A549 (cell line): ENCODE data around the gene CETP. TPM values are rescaled to one million over a fixed set of nuclear protein-coding genes. Genes with fewer than 3 reads are reported as not detected.
"Not testable (repeated sequence)": the region's sequence is repeated elsewhere in the genome, so short reads cannot be mapped to it uniquely, and the experiment has no call there.

Source experiments
- ATAC-seq, 2 experiments: fragments of 200-7000 bp in 1 of 2; fragments of >200 bp in 1 of 2; cut with Nextera tagmentation in 1 of 2; cut with Tn5 transposase in 1 of 2; 3 replicates each; pipeline versions ENCODE4 v1.8.0 to v1.9.1; 2018 to 2020; ENCODE audit warnings: mild to moderate bottlenecking in 1 of 2, moderate library complexity in 1 of 2
- CTCF ChIA-PET: fragments of 300-600 bp; sonication (Branson Sonifier 250); formaldehyde crosslinking; extraction: SDS; loops from one replicate; lab custom pipeline; 2021; ENCODE audit warnings: antibody characterized with exemption, inconsistent platforms; lab: Yijun Ruan, JAX
- POLR2A ChIA-PET: fragments of 350-600 bp; formaldehyde crosslinking; extraction: SDS; loops from one replicate; lab custom pipeline; 2021; ENCODE audit warnings: antibody characterized with exemption, inconsistent platforms; lab: Yijun Ruan, JAX
- DNase-seq, 2 experiments: peaks; one replicate each; pipeline versions ENCODE4 v3.0.0 to v3.0.0-alpha.2; 2011 to 2016; ENCODE audit warnings: low read depth in 1 of 2, low spot score in 1 of 2
- FAIRE-seq: peaks from 2 replicates; lab custom pipeline; 2011; peaks lifted over from hg19 to GRCh38; lab: Jason Lieb, UNC
- H3K27ac ChIP-seq, 2 experiments: fragments of >200 bp; sonication (Bioruptor Twin); formaldehyde crosslinking; 3 replicates each; pipeline ENCODE4 v1.5.1; 2016 to 2017
- H3K4me1 ChIP-seq: fragments of >200 bp; sonication (Bioruptor Twin); formaldehyde crosslinking; 3 replicates; pipeline ENCODE4 v1.6.1; 2016
- H3K4me2 ChIP-seq: fragments of >200 bp; sonication (Bioruptor Twin); formaldehyde crosslinking; 3 replicates; pipeline ENCODE4 v1.6.1; 2016
- H3K4me3 ChIP-seq: fragments of >200 bp; sonication (Bioruptor Twin); formaldehyde crosslinking; 3 replicates; pipeline ENCODE4 v1.5.1; 2016
- H3K9me3 ChIP-seq: fragments of >200 bp; sonication (Bioruptor Twin); formaldehyde crosslinking; 3 replicates; pipeline ENCODE4 v1.6.1; 2016
- CBX8 ChIP-seq: fragments of 200-600 bp; sonication (generic); IDR thresholded peaks from 2 replicates; pipeline ENCODE4 v1.6.1; 2016
- E2F6 ChIP-seq: IDR thresholded peaks from 2 replicates; pipeline ENCODE4 v1.6.1; 2012; ENCODE audit warnings: low read depth, borderline replicate concordance
- EHF ChIP-seq: fragments of 250-450 bp; sonication (Bioruptor Pico); IDR thresholded peaks from 2 replicates; pipeline ENCODE4 v1.5.0; 2020; ENCODE audit warnings: mild to moderate bottlenecking
- GATA3 ChIP-seq: IDR thresholded peaks from 2 replicates; pipeline ENCODE4 v1.6.1; 2012; ENCODE audit warnings: borderline replicate concordance
- HOXA7 ChIP-seq: fragments of 250-450 bp; sonication (Bioruptor Pico); IDR thresholded peaks from 2 replicates; pipeline ENCODE4 v1.5.0; 2020; ENCODE audit warnings: mild to moderate bottlenecking, moderate library complexity
- HOXB5 ChIP-seq: fragments of 250-450 bp; sonication (Bioruptor Pico); IDR thresholded peaks from 2 replicates; pipeline ENCODE4 v1.5.0; 2020; ENCODE audit warnings: mild to moderate bottlenecking, moderate library complexity
- MAFK ChIP-seq: fragments of 450-650 bp; IDR thresholded peaks from 2 replicates; pipeline ENCODE4 v1.6.1; 2014; ENCODE audit not compliant: partially characterized antibody
- MYC ChIP-seq: IDR thresholded peaks from 2 replicates; pipeline ENCODE4 v1.6.1; 2012; ENCODE audit warnings: mild to moderate bottlenecking, inconsistent platforms, low read length, improper control_type of control experiment, borderline replicate concordance
- NR3C1 ChIP-seq: fragments of >200 bp; sonication (Bioruptor Twin); formaldehyde crosslinking; IDR thresholded peaks from 3 replicates; pipeline ENCODE4 v1.6.1; 2017
- POLR2AphosphoS2 ChIP-seq: conservative IDR thresholded peaks from 2 replicates; pipeline ENCODE4 v1.6.1; 2012; ENCODE audit warnings: low read length, improper control_type of control experiment, inconsistent platforms
- RAD21 ChIP-seq, 2 experiments: fragments of >200 bp in 1 of 2; sonication (Bioruptor Twin) in 1 of 2; formaldehyde crosslinking in 1 of 2; IDR thresholded peaks in 1 of 2; conservative IDR thresholded peaks in 1 of 2; 2 replicates in 1 of 2; 3 replicates in 1 of 2; pipeline ENCODE4 v1.6.1; 2012 to 2018; ENCODE audit warnings: inconsistent platforms in 1 of 2
- REST ChIP-seq: fragments of 200-600 bp; sonication (generic); IDR thresholded peaks from 2 replicates; pipeline ENCODE4 v1.6.1; 2016; ENCODE audit warnings: antibody characterized with exemption, mild to moderate bottlenecking, moderate library complexity
- RFX5 ChIP-seq: fragments of 450-650 bp; IDR thresholded peaks from 2 replicates; pipeline ENCODE4 v1.7.1; 2014; ENCODE audit warnings: antibody characterized with exemption, mild to moderate bottlenecking, moderate library complexity
- SREBF2 ChIP-seq: fragments of 450-650 bp; IDR thresholded peaks from 2 replicates; pipeline ENCODE4 v1.6.1; 2014; ENCODE audit warnings: mild to moderate bottlenecking, moderate library complexity
- ZNF302 ChIP-seq: fragments of 250-450 bp; sonication (Bioruptor Pico); IDR thresholded peaks from 2 replicates; pipeline ENCODE4 v1.9.0; 2021; ENCODE audit warnings: inconsistent platforms, mild to moderate bottlenecking, moderate library complexity
- WGBS: methylation state at CpG from one replicate; pipeline ENCODE4 v1.1.6; 2017; ENCODE audit errors: missing lambda C conversion rate; 5-methylcytosine and 5-hydroxymethylcytosine counted together
- polyA plus RNA-seq, 4 experiments: library from polyadenylated mRNA; depleted of rRNA in 3 of 4; stranded (reverse); fragments of >200 nt; fragmentation: RNase III in 1 of 4; extraction: RNeasy Plus Mini Kit Qiagen cat#74134 plus additional on column Dnase treatment in 1 of 4; gene quantifications; 2 replicates in 3 of 4; 3 replicates in 1 of 4; pipeline ENCODE4 v1.2.3, GENCODE V29; 2011 to 2017
- TF ChIP-seq, protein P1 (sequence below): fragments of 250-450 bp; sonication (Bioruptor Pico); IDR thresholded peaks from 2 replicates; pipeline ENCODE4 v1.5.0; 2020; ENCODE audit warnings: low read depth, mild to moderate bottlenecking, moderate library complexity
- TF ChIP-seq, protein P2 (sequence below): fragments of >200 bp; sonication (Bioruptor Twin); formaldehyde crosslinking; IDR thresholded peaks from 2 replicates; pipeline ENCODE4 v1.6.1; 2016
- TF ChIP-seq, protein P3 (sequence below): IDR thresholded peaks from 2 replicates; pipeline ENCODE4 v1.6.1; 2012

CETP gene
- polyA plus RNA-seq, 2 of the 4 experiments (the other 2 are of a cell fraction): not detected

- 0 out of 6 replicates have a peak, but pooled peaks of 1 of the 2 experiments have one; percentile 24 for ATAC-seq
- no peak overlapping the region for H3K27ac ChIP-seq
- H3K4me1 ChIP-seq: peaks cover 13% of the 10 kb centered on the region; the same call in 2 of the 3 replicates
- TF ChIP-seq ZNF302 (CRISPR knock-in tag) (no peak), NR3C1 (no peak), RFX5 (no peak), SREBF2 (no peak), CBX8 (no peak), HOXA7 (no peak), EHF (CRISPR knock-in tag) (no peak), E2F6 (no peak), HOXB5 (no peak), REST (no peak), RAD21 (conservative IDR thresholded peaks at IDR 0.05 in 1 of 2, IDR thresholded peaks at IDR 0.05 in 1 of 2) (no peak), MYC (no peak), GATA3 (no peak), MAFK (no peak), POLR2AphosphoS2 (no peak)
- TF ChIP-seq, protein P1, sequence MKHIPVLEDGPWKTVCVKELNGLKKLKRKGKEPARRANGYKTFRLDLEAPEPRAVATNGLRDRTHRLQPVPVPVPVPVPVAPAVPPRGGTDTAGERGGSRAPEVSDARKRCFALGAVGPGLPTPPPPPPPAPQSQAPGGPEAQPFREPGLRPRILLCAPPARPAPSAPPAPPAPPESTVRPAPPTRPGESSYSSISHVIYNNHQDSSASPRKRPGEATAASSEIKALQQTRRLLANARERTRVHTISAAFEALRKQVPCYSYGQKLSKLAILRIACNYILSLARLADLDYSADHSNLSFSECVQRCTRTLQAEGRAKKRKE: no peak
- TF ChIP-seq, protein P2, sequence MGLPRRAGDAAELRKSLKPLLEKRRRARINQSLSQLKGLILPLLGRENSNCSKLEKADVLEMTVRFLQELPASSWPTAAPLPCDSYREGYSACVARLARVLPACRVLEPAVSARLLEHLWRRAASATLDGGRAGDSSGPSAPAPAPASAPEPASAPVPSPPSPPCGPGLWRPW: no peak
- TF ChIP-seq, protein P3, sequence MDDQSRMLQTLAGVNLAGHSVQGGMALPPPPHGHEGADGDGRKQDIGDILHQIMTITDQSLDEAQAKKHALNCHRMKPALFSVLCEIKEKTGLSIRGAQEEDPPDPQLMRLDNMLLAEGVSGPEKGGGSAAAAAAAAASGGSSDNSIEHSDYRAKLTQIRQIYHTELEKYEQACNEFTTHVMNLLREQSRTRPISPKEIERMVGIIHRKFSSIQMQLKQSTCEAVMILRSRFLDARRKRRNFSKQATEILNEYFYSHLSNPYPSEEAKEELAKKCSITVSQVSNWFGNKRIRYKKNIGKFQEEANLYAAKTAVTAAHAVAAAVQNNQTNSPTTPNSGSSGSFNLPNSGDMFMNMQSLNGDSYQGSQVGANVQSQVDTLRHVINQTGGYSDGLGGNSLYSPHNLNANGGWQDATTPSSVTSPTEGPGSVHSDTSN: no peak
- TF ChIP-seq, all 56 proteins: peak for 0
- DNase-seq (no peak), FAIRE-seq (no peak)
- ChIA-PET POLR2A (interaction anchor here (0.6 kb wide), 1 partner anchor 14 kb away, joined by 7 read pairs; no protein-coding TSS in a partner anchor), CTCF (interaction anchor here (0.6 to 2.4 kb wide), 2 partner anchors 19 to 20 kb away, joined by 3 to 9 read pairs; no protein-coding TSS in a partner anchor)
- no peaks in the 10 kb centered on the region for H3K9me3 ChIP-seq
- H3K4me3 ChIP-seq: no peak overlapping the region
- no peak overlapping the region for H3K4me2 ChIP-seq
- 64% methylated on average over 15 of the region's 15 CpGs for WGBS
These were observed 42.9 kb downstream of the CETP start for GRCh38 chr16:57004387-57005250.

DNA sequence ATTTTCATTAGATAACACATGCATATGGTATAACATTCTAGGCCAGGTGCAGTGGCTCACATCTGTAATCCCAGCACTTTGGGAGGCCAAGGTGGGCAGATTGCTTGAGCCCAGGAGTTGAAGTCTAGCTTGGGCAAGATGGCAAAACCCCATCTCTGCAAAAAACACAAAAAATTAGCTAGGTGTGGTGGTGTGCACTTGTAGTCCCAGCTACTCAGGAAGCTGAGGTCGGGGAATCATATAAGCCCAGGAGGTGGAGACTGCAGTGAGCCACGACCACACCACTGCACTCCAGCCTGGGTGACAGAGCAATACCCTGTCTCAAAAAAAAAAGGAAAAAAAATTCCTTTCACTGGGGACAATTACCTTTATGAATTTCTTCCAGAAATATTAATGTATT lies 43.8 kb downstream of the CETP start:
- ATAC-seq, H3K9me3 ChIP-seq, H3K27ac ChIP-seq, H3K4me2 ChIP-seq, POLR2A ChIA-PET, H3K4me3 ChIP-seq, FAIRE-seq, H3K4me1 ChIP-seq, DNase-seq: not testable (repeated sequence)
- CTCF ChIA-PET: interaction anchor here (2.4 kb wide), 1 partner anchor 18 kb away, joined by 9 read pairs; no protein-coding TSS in a partner anchor
- 59% methylated on average over 2 of the region's 2 CpGs for WGBS
